Measurements from ENCODE around the gene TENM4. TPM values are rescaled to one million over a fixed set of nuclear protein-coding genes. Genes with fewer than 3 reads are reported as not detected.

TENM4 gene
- polyA plus RNA-seq, 3 donors from 2014 or later, result not detected

DNA sequence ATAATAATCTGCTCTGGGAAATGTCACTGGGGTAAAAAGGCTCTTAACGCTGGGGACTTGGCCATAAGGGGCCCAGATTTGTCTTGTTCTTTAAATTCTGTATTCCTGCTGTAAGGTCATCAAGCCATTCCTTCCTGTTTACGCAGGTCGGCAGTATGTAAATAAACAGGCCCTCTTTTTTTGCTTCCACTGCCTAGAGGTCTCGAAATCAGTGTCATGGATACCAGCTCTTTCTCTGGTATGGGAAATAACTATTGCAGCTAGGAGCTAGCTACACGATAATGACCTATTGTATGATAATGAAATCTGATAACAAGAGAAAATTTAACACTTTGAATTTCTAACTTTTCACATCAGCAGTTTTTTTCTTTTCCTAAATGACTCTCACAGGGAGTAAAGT, 657.0 kb downstream of the TENM4 start:
- no peak overlapping the region for H3K4me3 Mint-ChIP-seq

GRCh38 chr11:78783301-78783700, 657.5 kb downstream of the TENM4 start:
- no peak overlapping the region for H3K4me3 Mint-ChIP-seq

More for the DNA sequence above, 657.0 kb downstream of the TENM4 start:
- H3K4me1 Mint-ChIP-seq, result no peaks in the 10 kb centered on the region
- no peak for DNase-seq
- H3K36me3 Mint-ChIP-seq, result no peaks in the 10 kb centered on the region
- H3K9me3 Mint-ChIP-seq, result no peaks in the 10 kb centered on the region
- H3K27me3 Mint-ChIP-seq (ENCODE audit: low read depth in 3 of 3), result peaks cover 2 to 6% (median 3%) of the 10 kb centered on the region in 3 donors
- no peak overlapping the region for H3K27ac Mint-ChIP-seq

DNA sequence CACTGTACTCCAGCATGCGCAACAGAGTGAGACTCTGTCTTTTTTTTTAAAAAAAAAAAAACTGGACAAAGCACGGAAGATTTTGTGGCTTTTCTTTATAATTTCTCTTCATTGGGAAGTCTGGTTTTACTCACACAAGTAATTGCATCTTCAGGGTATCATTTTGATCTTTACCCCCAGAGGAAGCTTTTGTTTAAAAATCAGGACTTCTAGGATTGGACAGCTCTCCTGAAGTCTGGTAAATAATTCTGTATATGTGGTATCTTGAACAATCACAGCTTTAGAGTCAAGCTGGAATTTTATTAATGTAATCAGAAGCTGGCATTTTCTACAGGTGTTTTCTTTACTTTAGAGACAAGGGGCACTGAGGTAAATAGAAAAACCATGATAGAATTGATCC, 658.1 kb downstream of the TENM4 start:
- no peaks in the 10 kb centered on the region for H3K36me3 Mint-ChIP-seq

More at GRCh38 chr11:78783301-78783700, 657.5 kb downstream of the TENM4 start:
- Mint-ChIP-seq H3K4me1 (no peaks in the 10 kb centered on the region), H3K27ac (no peak overlapping the region), H3K36me3 (no peaks in the 10 kb centered on the region), H3K27me3 (ENCODE audit: low read depth in 3 of 3) (peaks cover 3 to 5% (median 4%) of the 10 kb centered on the region in 3 donors), H3K9me3 (no peaks in the 10 kb centered on the region)
- DNase-seq, result no peak

DNA sequence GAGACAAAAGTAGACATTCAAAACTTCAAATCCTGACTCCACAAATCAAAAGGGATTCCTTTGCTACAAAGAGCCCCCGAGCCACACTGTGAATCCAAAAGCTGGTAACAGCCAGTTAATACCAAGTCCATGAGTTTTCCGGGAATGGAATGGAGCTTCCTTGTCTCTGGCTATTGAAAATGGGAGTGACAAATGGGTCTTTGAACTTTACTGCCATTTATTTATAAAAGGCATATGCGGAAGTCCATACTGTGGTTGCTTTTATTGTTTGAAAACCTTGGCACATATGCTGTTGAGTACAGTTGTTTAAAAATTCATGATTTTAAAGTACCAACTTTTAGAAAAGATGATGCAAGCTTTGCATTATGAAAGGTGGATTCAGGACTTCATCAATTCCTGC, 659.9 kb downstream of the TENM4 start:
- no peak overlapping the region for H3K27ac Mint-ChIP-seq
- H3K4me1 Mint-ChIP-seq, result no peaks in the 10 kb centered on the region
- H3K9me3 Mint-ChIP-seq, result peaks cover 0 to 2% (median 0%) of the 10 kb centered on the region in 6 donors
- H3K4me3 Mint-ChIP-seq, result no peak overlapping the region
- peaks cover 3 to 5% (median 4%) of the 10 kb centered on the region in 3 donors for H3K27me3 Mint-ChIP-seq (ENCODE audit: low read depth in 3 of 3)
- H3K36me3 Mint-ChIP-seq, result no peaks in the 10 kb centered on the region
- no peak for DNase-seq

More for the DNA sequence above, 658.1 kb downstream of the TENM4 start:
- Mint-ChIP-seq H3K4me3 (no peak overlapping the region), H3K4me1 (no peaks in the 10 kb centered on the region), H3K27ac (no peak overlapping the region), H3K9me3 (no peaks in the 10 kb centered on the region), H3K27me3 (ENCODE audit: low read depth in 3 of 3) (peaks cover 3 to 5% (median 4%) of the 10 kb centered on the region in 3 donors)
- DNase-seq, result no peak

DNA sequence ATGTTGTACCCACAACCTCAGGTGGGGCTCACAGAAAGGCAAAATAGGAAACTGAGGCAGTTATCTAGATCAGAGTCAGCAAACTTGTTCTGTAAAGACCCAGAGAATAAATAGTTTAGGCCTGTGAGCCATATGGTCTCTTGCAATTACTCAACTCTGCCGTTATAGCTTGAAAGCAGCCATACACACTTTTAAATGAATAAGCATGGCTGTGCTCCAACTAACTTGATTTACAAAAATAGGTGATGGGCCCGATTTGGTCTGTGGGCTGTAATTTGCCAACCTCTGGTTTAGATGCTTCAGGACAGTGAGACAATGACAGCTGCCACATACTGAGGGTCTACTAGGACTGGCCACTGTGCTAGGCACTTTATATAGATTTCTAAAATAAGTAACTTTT, 667.3 kb downstream of the TENM4 start:
- H3K4me3 Mint-ChIP-seq, result no peak overlapping the region
- H3K4me1 Mint-ChIP-seq, result no peaks in the 10 kb centered on the region
- no peak overlapping the region for H3K27ac Mint-ChIP-seq
- peaks cover 0 to 10% (median 2%) of the 10 kb centered on the region in 3 donors for H3K27me3 Mint-ChIP-seq (ENCODE audit: low read depth in 3 of 3)
- H3K9me3 Mint-ChIP-seq, result peaks cover 0 to 2% (median 0%) of the 10 kb centered on the region in 6 donors
- no peak for DNase-seq
- no peaks in the 10 kb centered on the region for H3K36me3 Mint-ChIP-seq

DNA sequence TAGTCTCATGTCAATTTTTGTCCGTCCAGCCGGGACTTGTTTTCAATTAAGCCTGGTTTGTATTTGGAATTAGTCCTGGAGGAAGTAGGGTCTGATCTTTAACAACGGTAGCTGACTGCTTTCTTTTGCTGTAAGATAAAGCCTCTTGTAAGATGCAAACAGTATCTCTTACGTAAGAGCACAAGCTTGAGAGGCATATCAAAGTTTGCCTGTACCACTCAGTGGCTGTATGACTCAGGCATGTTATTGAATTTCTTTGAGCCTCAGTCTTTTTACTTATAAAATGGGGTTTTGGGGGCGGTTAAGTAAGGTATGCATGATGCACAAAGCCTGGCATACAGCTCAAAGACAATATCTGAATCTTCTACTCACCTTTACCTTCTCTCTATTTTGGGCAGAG, 667.8 kb downstream of the TENM4 start:
- no peak overlapping the region for H3K4me3 Mint-ChIP-seq
- no peak for DNase-seq
- no peak overlapping the region for H3K27ac Mint-ChIP-seq
- peaks cover 0 to 10% (median 2%) of the 10 kb centered on the region in 3 donors for H3K27me3 Mint-ChIP-seq (ENCODE audit: low read depth in 3 of 3)
- H3K4me1 Mint-ChIP-seq, result no peaks in the 10 kb centered on the region
- no peaks in the 10 kb centered on the region for H3K36me3 Mint-ChIP-seq
- peaks cover 0 to 2% (median 0%) of the 10 kb centered on the region in 6 donors for H3K9me3 Mint-ChIP-seq

- Mint-ChIP-seq H3K9me3 (peaks cover 0 to 2% (median 0%) of the 10 kb centered on the region in 6 donors), H3K4me3 (no peak overlapping the region), H3K36me3 (no peaks in the 10 kb centered on the region), H3K27ac (no peak overlapping the region), H3K4me1 (no peaks in the 10 kb centered on the region), H3K27me3 (ENCODE audit: low read depth in 3 of 3) (peaks cover 0 to 10% (median 2%) of the 10 kb centered on the region in 3 donors)
- no peak for DNase-seq
Measured at GRCh38 chr11:78772186-78772585, 668.6 kb downstream of the TENM4 start.

DNA sequence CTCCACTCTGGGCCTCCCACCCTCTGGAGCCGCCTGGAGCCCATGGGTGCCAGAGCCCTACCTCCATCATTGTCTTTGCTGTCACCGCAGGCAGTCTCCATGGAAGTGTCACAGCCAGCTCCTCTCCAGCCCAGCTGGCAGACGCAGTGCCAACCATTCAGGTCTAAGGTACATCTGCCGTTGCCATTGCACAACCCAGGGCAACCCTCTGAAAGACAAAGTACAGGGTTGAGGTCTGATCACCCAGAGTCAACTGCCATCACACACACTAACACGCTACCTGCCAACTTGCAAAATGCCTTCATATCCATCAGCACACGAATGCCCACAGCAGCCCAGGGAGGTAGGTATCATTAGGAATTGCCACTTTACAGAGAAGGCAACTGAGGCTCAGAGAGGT, 669.9 kb downstream of the TENM4 start:
- Mint-ChIP-seq H3K9me3 (peaks cover 0 to 2% (median 0%) of the 10 kb centered on the region in 6 donors), H3K36me3 (no peaks in the 10 kb centered on the region), H3K27me3 (ENCODE audit: low read depth in 3 of 3) (peaks cover 0 to 10% (median 2%) of the 10 kb centered on the region in 3 donors), H3K4me1 (no peaks in the 10 kb centered on the region), H3K27ac (no peak overlapping the region), H3K4me3 (no peak overlapping the region)
- no peak for DNase-seq

- H3K9me3 Mint-ChIP-seq, result peaks cover 0 to 2% (median 0%) of the 10 kb centered on the region in 6 donors
- no peak overlapping the region for H3K27ac Mint-ChIP-seq
- DNase-seq, result no peak
- H3K36me3 Mint-ChIP-seq, result no peaks in the 10 kb centered on the region
- H3K4me3 Mint-ChIP-seq, result no peak overlapping the region
- H3K27me3 Mint-ChIP-seq (ENCODE audit: low read depth in 3 of 3), result peaks cover 0 to 11% (median 2%) of the 10 kb centered on the region in 3 donors
- H3K4me1 Mint-ChIP-seq, result no peaks in the 10 kb centered on the region
Measured at GRCh38 chr11:78768971-78769370, 671.9 kb downstream of the TENM4 start.

DNA sequence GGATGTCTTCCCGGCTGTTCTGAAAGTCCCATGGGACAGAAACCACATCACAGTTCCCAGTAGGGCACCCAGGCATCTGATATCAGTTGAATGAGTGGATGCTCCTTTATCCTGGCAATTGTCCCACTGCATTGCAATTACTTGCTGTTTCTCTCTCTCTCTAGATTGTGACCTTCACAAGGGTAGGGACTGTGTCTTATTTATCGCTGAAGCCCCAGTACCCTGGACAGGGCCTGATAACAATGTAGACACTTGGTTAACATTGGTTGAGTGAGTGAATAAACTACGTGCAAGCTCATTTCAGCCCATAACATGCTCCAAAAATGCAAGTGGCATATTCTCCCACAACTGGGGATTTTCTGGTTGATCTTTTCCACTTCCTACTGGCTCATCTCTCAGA, 672.5 kb downstream of the TENM4 start:
- no peaks in the 10 kb centered on the region for H3K4me1 Mint-ChIP-seq
- H3K27me3 Mint-ChIP-seq (ENCODE audit: low read depth in 3 of 3), result peaks cover 0 to 11% (median 2%) of the 10 kb centered on the region in 3 donors
- no peak overlapping the region for H3K27ac Mint-ChIP-seq
- H3K9me3 Mint-ChIP-seq, result peaks cover 0 to 2% (median 0%) of the 10 kb centered on the region in 6 donors
- no peaks in the 10 kb centered on the region for H3K36me3 Mint-ChIP-seq
- H3K4me3 Mint-ChIP-seq, result no peak overlapping the region
- no peak for DNase-seq

DNA sequence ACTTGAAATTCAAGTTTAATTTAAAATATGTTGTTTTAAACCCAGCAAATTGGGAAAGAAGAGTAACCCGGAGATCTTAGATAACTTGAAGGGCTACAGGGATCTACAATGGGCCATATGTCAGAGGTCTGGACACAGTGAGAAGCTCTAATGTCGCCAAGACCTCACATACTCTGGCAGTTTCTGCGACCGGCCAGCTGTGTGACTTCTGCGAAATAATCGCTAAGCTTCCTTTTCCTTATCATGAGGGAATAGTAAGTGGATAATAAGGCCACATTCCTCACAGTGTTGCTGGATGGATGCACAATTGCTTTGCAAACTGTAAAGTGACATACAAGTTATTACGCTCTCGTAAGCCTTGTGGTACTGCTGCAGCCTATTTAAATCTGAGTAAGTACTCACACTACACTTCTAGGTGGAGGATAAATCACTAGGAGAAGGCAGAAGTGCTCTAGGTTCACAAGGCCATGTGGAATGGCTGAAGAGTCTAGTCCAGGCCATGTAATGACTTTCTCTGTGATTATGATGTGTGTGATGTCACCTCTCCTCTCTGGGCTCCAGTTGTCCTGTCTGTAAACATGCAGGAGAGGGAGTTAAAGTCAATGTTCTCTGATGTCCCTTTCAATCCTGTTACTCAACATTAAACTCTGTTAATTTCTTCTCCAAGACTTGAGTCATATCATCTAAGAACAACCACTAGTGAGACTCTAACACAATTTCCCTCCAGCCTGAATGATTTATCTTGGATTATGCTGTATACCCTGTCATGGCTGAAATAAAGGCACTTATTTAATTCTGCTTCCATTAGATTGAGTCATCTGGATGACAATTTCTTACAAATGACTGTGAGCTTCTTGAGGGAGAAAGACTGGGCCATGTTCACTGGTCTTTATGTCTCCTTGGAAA, 673.5 kb downstream of the TENM4 start:
- Mint-ChIP-seq H3K27me3 (ENCODE audit: low read depth in 3 of 3) (peaks cover 0 to 3% (median 0%) of the 10 kb centered on the region in 3 donors), H3K36me3 (no peaks in the 10 kb centered on the region), H3K4me1 (no peaks in the 10 kb centered on the region), H3K27ac (no peak overlapping the region), H3K9me3 (peaks cover 0 to 2% (median 0%) of the 10 kb centered on the region in 6 donors), H3K4me3 (no peak overlapping the region)
- no peak for DNase-seq

DNA sequence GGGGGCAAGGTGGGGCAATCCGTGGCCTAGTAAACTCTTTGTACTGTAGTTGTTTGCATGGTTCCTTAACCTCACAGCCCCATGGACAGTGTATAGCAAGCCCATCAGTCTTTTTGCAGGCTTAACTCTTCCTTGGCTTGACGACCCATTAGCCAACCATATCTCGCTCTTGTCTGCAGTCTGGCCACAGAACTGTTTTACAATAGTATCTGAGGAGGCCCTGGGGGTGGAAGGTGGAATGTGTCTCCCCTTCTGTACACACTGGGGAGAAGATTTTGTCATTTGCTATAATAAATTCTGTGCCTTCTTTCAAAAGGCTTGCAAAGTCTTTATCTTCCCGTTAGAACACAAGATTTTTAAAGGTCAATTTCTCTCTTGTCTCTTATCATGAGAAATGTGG, 675.9 kb downstream of the TENM4 start:
- DNase-seq, result no peak
- Mint-ChIP-seq H3K9me3 (no peaks in the 10 kb centered on the region), H3K27ac (no peak overlapping the region), H3K27me3 (ENCODE audit: low read depth in 3 of 3) (peaks cover 0 to 3% (median 0%) of the 10 kb centered on the region in 3 donors), H3K4me3 (no peak overlapping the region), H3K4me1 (no peaks in the 10 kb centered on the region), H3K36me3 (no peaks in the 10 kb centered on the region)

GRCh38 chr11:78763664-78764063, 677.2 kb downstream of the TENM4 start:
- Mint-ChIP-seq H3K36me3 (no peaks in the 10 kb centered on the region), H3K9me3 (no peaks in the 10 kb centered on the region), H3K4me3 (no peak overlapping the region), H3K4me1 (no peaks in the 10 kb centered on the region), H3K27me3 (ENCODE audit: low read depth in 3 of 3) (peaks cover 0 to 3% (median 0%) of the 10 kb centered on the region in 3 donors), H3K27ac (no peak overlapping the region)
- DNase-seq, result no peak

- no peaks in the 10 kb centered on the region for H3K9me3 Mint-ChIP-seq
- no peaks in the 10 kb centered on the region for H3K36me3 Mint-ChIP-seq
- no peak for DNase-seq
- peaks cover 0 to 3% (median 0%) of the 10 kb centered on the region in 3 donors for H3K27me3 Mint-ChIP-seq (ENCODE audit: low read depth in 3 of 3)
- H3K4me1 Mint-ChIP-seq, result no peaks in the 10 kb centered on the region
- H3K27ac Mint-ChIP-seq, result no peak overlapping the region
- H3K4me3 Mint-ChIP-seq, result no peak overlapping the region
Measured at GRCh38 chr11:78762105-78762504, 678.7 kb downstream of the TENM4 start.

Measured in immature natural killer cell (primary cell).